Fibroblast of lung (primary cell): ENCODE data around the gene SCP2. TPM values are rescaled to one million over a fixed set of nuclear protein-coding genes. Genes with fewer than 3 reads are reported as not detected.

Experiments used
- DNase-seq, 2 donors: peaks; one replicate each; pipeline versions ENCODE4 v3.0.0 to v3.0.0-alpha.2; 2010; ENCODE audit warnings: low read depth in 2 of 2
- H2AFZ ChIP-seq: 2 replicates; pipeline ENCODE4 v1.5.1; 2012; ENCODE audit warnings: low read length, control low read depth, inconsistent platforms
- H3K27ac ChIP-seq: 2 replicates; pipeline ENCODE4 v1.5.1; 2011; ENCODE audit warnings: low read length, control low read depth; ENCODE audit not compliant: insufficient read depth
- H3K27me3 ChIP-seq: 2 replicates; pipeline ENCODE4 v1.5.1; 2011; ENCODE audit warnings: mild to moderate bottlenecking, low read length; ENCODE audit not compliant: control insufficient read depth, insufficient read depth
- H3K36me3 ChIP-seq: 2 replicates; pipeline ENCODE4 v1.5.1; 2011; ENCODE audit warnings: low read length; ENCODE audit not compliant: control insufficient read depth, insufficient read depth
- H3K4me1 ChIP-seq: 2 replicates; pipeline ENCODE4 v1.5.1; 2011; ENCODE audit warnings: low read length; ENCODE audit not compliant: control insufficient read depth, insufficient read depth; ENCODE audit errors: extremely low read depth
- H3K4me2 ChIP-seq: 2 replicates; pipeline ENCODE4 v1.5.1; 2011; ENCODE audit warnings: low read length, control low read depth; ENCODE audit not compliant: insufficient read depth; ENCODE audit errors: extremely low read depth
- H3K4me3 ChIP-seq, 4 experiments: fragments of 200-600 bp in 1 of 4; sonication (generic) in 1 of 4; replicated peaks in 1 of 4; 2 replicates each; pipeline ENCODE4 v1.5.1; 2011 to 2016; ENCODE audit warnings: low read length in 4 of 4, low read depth in 3 of 4, mild to moderate bottlenecking in 3 of 4, control low read depth in 2 of 4, inconsistent platforms in 1 of 4, mixed read lengths in 1 of 4; ENCODE audit not compliant: insufficient read depth in 1 of 4; ENCODE audit errors: control extremely low read depth in 1 of 4
- H3K79me2 ChIP-seq: 2 replicates; pipeline ENCODE4 v1.5.1; 2012; ENCODE audit warnings: mild to moderate bottlenecking, low read length, inconsistent platforms; ENCODE audit not compliant: control insufficient read depth, insufficient read depth
- H3K9ac ChIP-seq: 2 replicates; pipeline ENCODE4 v1.5.1; 2011; ENCODE audit warnings: mild to moderate bottlenecking, low read length, control low read depth; ENCODE audit not compliant: insufficient read depth
- H3K9me3 ChIP-seq: 2 replicates; pipeline ENCODE4 v1.5.1; 2012; ENCODE audit warnings: low read depth, low read length; ENCODE audit not compliant: control insufficient read depth, insufficient read depth
- H4K20me1 ChIP-seq: 2 replicates; pipeline ENCODE4 v1.5.1; 2011; ENCODE audit warnings: low read length; ENCODE audit not compliant: control insufficient read depth, insufficient read depth; ENCODE audit errors: extremely low read depth
- EZH2 ChIP-seq: IDR thresholded peaks from 2 replicates; pipeline ENCODE4 v1.5.1; 2012; ENCODE audit warnings: low read length, control low read depth, mild to moderate bottlenecking; ENCODE audit errors: missing control alignments
- polyA plus RNA-seq, 2 donors: library from polyadenylated mRNA; depleted of rRNA in 1 of 2; stranded (reverse) in 1 of 2; unstranded in 1 of 2; fragments of >200 nt; gene quantifications; 2 replicates each; pipeline ENCODE4 v1.2.1, GENCODE V29; 2011 to 2012; ENCODE audit warnings: missing spikeins in 1 of 2
- total RNA-seq: library from RNA; depleted of rRNA; stranded (reverse); fragments of >200 nt; gene quantifications from 2 replicates; pipeline ENCODE4 v1.2.1, GENCODE V29; 2014
- TF ChIP-seq, protein P1 (sequence below), 2 donors: IDR thresholded peaks in 1 of 2; conservative IDR thresholded peaks in 1 of 2; 1 replicate in 1 of 2; 2 replicates in 1 of 2; pipeline ENCODE4 v1.5.1; 2011 to 2012; ENCODE audit warnings: low read length in 2 of 2, control low read depth in 1 of 2, inconsistent platforms in 1 of 2, low read depth in 1 of 2, mild to moderate bottlenecking in 1 of 2

The SCP2 gene
- total and polyA plus RNA-seq, 2 donors (not counting 1 experiment from before 2014, with no cell fraction given), result 222 to 305 TPM

DNA sequence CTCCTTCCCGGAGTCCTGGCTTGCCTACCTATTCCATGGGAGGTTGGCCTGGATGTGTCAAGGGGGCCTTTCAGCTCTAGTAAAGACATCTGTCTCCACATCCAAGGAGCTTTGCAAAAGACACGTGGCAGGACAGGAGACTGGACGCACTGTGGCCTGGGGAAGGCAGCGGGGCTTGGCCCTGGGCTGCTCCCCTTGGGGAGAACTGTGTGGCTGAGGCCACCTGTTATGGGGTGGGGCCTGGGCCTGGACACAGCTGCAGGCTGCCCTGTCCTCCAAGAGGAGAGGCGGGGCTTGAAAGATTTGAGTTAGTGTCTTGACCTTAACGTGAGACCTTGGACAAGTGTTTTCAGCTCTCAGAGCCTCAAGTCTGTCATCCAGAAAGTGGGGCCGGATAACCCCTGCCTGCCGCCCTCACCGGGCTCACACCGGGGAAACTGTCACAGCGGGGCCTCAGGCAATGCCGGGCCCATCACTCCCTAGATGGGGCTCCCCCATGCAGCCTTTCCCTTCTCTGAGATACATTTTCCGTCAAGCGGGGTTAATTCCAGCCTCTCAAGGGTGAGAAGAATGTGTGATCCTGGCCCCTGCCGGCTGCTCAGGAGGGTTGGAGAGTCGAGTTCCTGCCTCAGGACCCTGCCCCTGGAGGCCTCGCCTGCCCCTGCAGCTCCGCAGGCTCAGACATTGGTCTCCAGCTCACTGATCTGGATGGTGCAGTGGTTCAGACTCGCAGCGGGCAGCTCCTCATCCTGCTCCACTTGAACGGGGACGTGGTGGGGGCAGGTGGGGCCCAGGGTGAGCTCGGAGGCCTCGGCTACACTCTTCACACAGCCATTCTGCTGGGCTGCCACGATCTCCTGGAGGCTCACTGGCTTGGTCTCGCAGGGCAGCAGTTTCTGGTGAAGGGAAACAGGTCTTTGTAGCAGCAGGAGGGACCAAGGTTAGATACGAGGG is 160.5 kb downstream of the SCP2 start:
- H3K4me3 ChIP-seq, result no peak overlapping the region
- H3K9me3 ChIP-seq, result no peaks in the 10 kb centered on the region
- no peak overlapping the region for H3K27ac ChIP-seq
- H3K9ac ChIP-seq, result no peak overlapping the region
- H4K20me1 ChIP-seq, result no peaks in the 10 kb centered on the region
- DNase-seq, result no peak
- no peaks in the 10 kb centered on the region for H3K27me3 ChIP-seq
- no peak overlapping the region for H2AFZ ChIP-seq
- peaks cover 4% of the 10 kb centered on the region for H3K36me3 ChIP-seq
- TF ChIP-seq, protein P1, sequence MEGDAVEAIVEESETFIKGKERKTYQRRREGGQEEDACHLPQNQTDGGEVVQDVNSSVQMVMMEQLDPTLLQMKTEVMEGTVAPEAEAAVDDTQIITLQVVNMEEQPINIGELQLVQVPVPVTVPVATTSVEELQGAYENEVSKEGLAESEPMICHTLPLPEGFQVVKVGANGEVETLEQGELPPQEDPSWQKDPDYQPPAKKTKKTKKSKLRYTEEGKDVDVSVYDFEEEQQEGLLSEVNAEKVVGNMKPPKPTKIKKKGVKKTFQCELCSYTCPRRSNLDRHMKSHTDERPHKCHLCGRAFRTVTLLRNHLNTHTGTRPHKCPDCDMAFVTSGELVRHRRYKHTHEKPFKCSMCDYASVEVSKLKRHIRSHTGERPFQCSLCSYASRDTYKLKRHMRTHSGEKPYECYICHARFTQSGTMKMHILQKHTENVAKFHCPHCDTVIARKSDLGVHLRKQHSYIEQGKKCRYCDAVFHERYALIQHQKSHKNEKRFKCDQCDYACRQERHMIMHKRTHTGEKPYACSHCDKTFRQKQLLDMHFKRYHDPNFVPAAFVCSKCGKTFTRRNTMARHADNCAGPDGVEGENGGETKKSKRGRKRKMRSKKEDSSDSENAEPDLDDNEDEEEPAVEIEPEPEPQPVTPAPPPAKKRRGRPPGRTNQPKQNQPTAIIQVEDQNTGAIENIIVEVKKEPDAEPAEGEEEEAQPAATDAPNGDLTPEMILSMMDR (conservative IDR thresholded peaks at IDR 0.05 in 1 of 2, IDR thresholded peaks at IDR 0.05 in 1 of 2; ENCODE audit: low read depth in 1 of 2, low read length in 2 of 2), result no peak
- no peak for TF ChIP-seq EZH2
- no peaks in the 10 kb centered on the region for H3K79me2 ChIP-seq
- H3K4me1 ChIP-seq, result peaks cover 10% of the 10 kb centered on the region
- H3K4me2 ChIP-seq, result no peak overlapping the region

DNA sequence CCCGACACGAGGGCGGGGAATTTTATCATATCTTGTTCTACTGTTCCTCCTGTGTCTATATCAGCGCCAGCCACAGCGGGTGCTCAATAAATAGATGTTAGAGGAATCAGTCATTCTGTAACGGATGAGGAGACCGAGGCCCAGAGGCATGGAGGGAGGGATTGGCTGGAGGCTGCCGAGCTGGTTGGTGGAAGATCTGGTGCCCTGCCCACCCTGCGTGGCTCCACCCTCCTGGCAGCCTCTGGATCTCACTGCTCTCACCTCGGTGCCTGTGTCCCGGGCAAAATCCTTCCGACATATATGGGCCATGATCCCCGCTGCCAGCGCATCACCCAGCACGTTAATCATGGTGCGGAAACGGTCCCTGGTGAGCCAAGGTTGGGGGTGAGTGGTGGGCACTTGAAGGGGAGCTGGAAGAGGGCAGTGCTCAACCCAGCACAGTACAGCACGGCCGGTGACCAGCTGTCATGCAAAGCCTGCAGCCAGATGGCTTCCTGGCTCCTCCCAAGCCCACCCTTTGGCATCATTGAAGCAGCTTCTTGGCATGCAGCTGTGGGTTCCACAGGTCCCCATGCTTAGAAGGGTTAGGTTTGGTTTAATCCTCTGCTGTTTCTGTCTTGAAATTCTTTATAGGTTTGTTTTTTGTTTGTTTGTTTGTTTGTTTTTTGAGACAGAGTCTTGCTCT is 161.7 kb downstream of the SCP2 start:
- no peaks in the 10 kb centered on the region for H3K79me2 ChIP-seq
- no peak overlapping the region for H3K4me3 ChIP-seq
- DNase-seq, result no peak
- H3K27me3 ChIP-seq, result no peaks in the 10 kb centered on the region
- no peaks in the 10 kb centered on the region for H3K9me3 ChIP-seq
- H3K4me1 ChIP-seq, result peaks cover 10% of the 10 kb centered on the region
- TF ChIP-seq EZH2, result no peak
- TF ChIP-seq, protein P1 (conservative IDR thresholded peaks at IDR 0.05 in 1 of 2, IDR thresholded peaks at IDR 0.05 in 1 of 2; ENCODE audit: low read depth in 1 of 2, low read length in 2 of 2), result no peak
- peaks cover 2% of the 10 kb centered on the region for H3K36me3 ChIP-seq
- no peak overlapping the region for H2AFZ ChIP-seq
- no peak overlapping the region for H3K9ac ChIP-seq
- no peaks in the 10 kb centered on the region for H4K20me1 ChIP-seq
- no peak overlapping the region for H3K4me2 ChIP-seq
- H3K27ac ChIP-seq, result no peak overlapping the region

DNA sequence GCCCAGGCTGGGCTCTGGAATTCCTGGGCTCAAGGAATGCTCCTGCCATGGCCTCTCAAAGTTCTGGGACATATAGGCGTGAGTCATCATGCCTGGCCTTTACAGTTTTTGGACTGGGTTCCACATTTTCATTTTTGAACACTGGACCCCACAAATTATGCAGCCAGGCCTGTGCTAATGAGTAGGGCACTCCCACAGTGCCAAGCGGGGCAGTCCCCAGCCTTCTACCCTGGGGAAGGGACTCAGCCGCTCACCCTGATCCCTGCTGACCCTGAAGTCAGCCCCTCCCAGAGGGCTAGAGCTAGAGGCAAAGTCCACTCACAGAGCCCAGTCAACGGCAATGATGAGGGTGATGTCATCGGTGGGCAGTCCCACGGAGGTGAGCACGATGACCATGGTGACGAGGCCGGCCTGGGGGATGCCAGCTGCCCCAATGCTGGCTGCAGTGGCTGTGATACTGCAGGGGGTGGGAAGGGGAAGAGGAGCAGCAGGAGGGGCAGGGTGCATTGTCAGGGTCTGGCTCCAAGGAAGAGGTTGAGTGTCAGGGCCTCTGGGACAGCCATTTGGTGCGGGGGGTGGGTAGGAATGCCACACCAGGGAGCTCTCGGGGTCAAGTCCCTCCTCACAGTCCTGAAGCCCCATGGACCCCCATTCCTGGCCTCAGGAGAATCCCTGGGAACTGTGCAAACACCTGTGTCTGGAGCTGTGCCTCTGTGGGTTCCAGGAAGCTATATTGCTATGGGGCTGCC is 162.6 kb downstream of the SCP2 start:
- Histone ChIP-seq H2AFZ (no peak overlapping the region), H3K79me2 (no peaks in the 10 kb centered on the region), H3K9ac (no peak overlapping the region), H3K4me1 (peaks cover 10% of the 10 kb centered on the region), H3K9me3 (no peaks in the 10 kb centered on the region), H3K4me3 (no peak overlapping the region), H3K27me3 (no peaks in the 10 kb centered on the region), H3K27ac (no peak overlapping the region), H3K4me2 (no peak overlapping the region), H3K36me3 (peaks cover 2% of the 10 kb centered on the region), H4K20me1 (no peaks in the 10 kb centered on the region)
- no peak for TF ChIP-seq EZH2
- peak; percentile 25 to 27 for DNase-seq
